ENCODE results near the gene NADSYN1.
"Not testable (repeated sequence)": the region's sequence is repeated elsewhere in the genome, so short reads cannot be mapped to it uniquely, and the experiment has no call there.

Gene NADSYN1

GRCh38 chr11:71491940-71492339, 38.9 kb downstream of the NADSYN1 start:
- no peak for DNase-seq

DNA sequence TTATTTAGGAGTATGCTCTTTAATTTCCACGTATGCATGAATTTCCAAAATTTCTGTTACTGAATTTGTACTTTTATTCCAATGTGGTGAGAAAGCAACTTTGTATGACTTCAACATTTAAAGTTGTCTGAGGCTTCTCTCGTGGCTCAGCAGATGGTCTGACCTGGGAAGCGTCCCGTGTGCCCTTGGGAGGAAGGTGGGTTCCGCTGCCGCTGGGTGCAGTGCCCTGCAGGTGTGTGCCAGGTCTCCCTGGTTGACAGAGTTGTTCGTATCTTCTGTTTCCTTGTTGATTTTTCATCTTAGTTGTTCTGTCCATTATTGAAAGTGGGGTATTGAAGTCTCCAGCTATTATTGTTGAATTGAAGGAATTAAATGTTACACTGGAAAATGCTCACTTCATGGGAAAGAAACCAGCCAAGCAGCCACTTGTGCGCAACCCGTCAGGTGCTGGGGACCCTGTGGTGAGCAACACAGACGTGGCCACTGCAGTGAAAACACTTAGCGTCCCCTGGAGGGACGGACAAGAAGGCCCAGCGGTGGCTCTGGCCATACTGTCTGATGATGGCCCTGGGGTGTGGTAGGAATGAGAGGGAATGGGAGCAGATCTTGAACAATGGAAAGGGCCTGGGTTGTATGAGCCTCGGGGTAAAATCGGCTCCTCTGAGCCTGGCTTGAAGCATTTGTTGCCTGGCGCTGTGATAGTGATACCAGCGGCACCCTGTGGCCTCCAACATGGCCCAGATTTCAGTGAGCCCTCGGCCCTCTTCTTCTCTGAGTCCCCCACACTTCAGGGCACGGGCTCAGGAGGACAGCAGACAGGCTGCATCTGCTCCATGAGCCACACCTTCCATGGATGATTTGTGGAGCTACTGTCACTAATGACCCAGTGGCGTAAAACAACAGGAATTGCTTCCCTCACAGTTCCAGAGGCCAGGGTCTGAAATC, 42.6 kb downstream of the NADSYN1 start:
- DNase-seq, result no peak

- DNase-seq, result no peak
Observed at GRCh38 chr11:71496421-71496820, 43.4 kb downstream of the NADSYN1 start.

GRCh38 chr11:71498091-71498490, 45.1 kb downstream of the NADSYN1 start:
- DNase-seq, result no peak

- no peak for DNase-seq
Observed at GRCh38 chr11:71499125-71499524, 46.1 kb downstream of the NADSYN1 start.

DNA sequence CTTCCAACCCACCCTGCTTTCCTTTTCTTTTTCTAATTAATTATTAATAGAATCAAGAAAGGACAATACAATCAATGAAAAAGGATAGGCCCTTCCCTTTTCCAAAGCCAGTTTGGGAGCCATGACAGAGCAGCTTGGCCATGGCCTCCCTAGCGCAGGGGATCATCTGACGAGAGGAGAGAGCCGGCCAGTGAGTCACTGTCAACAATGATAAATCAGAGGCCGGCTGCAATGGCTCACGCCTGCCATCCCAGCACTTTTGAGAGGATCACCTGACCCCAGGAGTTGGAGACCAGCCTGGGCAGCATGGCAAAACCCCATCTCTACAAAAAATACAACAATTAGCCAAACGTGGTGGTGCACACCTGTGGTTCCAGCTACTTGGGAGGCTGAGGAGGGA, 46.5 kb downstream of the NADSYN1 start:
- no peak for DNase-seq

DNA sequence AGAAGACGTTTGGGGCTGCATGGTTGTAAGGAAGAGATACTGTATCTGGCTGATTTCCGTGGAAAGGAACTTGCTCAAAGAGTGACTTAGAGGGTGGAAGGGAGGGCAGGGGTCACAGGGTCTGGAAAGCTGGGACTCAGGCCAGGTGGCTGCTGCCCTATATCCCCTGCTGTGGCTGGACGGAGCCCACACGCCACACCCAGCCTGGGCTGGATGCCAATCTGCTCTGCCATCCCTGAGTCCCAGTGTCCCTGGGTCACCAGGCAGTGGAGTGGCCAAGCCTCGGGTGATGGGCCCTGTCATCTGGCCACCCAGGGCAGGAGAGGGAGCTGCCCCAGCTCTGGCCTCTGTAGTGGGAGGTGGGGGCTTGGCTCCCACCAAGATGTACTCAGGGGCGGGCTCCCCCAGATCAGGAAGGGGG, 47.6 kb downstream of the NADSYN1 start:
- DNase-seq, result no peak

GRCh38 chr11:71501071-71501985, 48.3 kb downstream of the NADSYN1 start:
- DNase-seq, result no peak

DNA sequence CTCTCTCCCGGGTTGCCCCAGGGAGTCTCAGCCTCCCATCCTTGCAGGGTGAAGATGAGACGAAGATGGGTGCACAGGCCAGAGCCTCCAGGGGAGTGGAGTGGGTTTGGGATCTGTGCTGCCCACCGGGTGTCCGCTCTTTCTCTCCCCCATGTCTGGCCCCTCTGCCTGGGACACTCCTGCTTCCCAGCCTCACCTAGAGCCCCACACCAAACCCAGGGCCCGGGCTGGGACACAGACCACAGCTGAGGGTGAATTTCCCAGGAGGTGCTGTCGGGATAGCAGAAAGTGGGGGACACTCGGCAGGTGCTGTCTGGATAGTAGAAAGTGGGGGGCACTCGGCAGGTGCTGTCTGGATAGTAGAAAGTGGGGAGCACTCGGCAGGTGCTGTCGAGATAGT, 49.0 kb downstream of the NADSYN1 start:
- DNase-seq, result no peak

DNA sequence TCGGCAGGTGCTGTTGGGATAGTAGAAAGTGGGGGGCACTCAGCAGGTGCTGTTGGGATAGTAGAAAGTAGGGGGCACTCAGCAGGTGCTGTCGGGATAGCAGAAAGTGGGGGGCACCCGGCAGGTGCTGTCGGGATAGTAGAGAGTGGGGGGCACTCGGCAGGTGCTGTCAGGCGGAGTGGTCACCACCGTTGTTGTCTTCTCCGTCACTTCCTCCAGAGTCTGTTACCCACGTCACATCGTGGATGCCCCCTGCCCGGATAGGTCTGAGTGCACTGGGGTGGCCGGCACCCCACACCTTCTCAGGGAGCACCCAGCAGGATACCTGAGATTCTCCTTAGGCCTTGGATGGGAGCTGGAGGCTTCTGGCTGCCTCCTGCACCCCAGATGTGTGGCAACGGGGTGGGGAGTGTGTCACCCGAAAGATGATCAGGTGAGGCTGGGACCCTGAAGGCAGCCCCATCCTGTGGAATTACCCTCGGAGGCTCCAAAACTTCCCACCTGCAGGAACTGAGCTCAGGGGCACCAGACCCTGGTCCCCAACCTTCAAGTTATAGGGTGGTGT, 50.0 kb downstream of the NADSYN1 start:
- no peak for DNase-seq

- no peak for DNase-seq
Observed at GRCh38 chr11:71504531-71504930, 51.5 kb downstream of the NADSYN1 start.

- DNase-seq, result peak; percentile 18
Observed at GRCh38 chr11:71505001-71505400, 52.0 kb downstream of the NADSYN1 start.

GRCh38 chr11:71505781-71506180, 52.8 kb downstream of the NADSYN1 start:
- DNase-seq, result no peak

DNA sequence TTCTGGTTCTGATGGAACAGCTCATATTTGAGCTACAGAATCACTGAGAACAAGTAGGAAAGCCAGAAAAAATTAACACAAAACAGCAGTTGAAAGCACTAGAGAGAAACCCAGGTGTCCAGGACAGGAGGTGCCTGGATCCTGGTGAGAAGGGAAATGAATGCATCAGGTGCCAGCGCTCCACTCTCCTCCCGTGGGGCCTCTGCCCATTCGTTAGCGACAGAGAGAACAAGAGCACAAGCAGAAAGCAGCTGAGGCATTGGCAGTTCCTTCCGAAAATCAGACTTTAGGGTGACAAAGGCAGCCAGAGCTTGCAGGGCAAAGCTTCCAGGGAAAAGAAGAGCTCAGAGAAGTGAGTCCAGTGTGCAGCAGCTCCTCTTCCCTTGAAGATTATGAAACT, 54.1 kb downstream of the NADSYN1 start:
- no peak for DNase-seq

DNA sequence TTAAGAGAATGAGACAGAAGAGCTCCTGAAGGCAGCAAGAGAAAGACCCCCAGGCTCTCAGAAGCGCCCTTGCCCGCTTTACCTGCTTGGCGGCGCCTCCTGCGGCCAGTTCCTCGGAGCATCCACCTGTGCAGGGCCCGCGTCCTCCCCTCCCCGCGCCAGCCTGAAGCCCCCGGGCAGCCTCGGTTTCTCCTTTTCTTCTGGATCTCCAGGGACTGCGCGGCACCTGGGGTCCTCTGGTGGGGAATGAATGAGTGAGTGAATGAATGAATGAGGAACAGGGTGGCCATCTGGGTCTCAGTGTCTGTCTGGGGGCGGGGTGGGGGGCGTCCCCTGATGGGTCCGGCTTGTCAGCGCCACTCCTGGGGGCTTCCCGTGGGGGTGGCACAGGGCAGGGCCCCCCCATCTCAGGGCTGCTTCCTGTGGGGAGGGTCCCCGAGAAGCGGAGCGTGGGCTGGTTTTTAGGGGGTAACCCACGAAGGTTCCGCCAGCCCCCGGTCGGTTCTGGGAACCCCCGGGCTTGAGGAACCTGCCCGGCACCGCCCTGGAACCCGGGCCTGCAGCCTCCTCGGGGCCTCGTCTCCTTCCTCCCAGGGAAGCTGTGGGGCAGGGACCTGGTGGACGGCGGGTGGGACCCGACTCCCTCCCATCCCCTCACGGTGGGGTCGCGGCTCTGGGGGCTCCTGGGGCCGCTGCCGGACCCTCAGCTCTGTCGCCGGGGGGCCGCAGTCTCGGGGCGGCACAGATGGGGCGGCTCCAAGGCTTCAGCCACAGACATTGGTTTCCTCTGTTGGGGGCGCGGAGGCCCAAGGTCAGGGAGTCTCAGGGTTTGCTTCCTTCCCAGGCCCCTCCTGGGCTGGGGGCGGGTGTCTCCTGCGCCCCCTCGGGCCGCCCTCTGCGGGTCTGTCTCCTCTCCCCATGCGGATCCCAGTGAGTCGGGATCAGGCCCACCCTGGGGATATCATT, 65.8 kb downstream of the NADSYN1 start:
- no peak for DNase-seq

GRCh38 chr11:71519546-71519945, 66.5 kb downstream of the NADSYN1 start:
- no peak for DNase-seq

DNA sequence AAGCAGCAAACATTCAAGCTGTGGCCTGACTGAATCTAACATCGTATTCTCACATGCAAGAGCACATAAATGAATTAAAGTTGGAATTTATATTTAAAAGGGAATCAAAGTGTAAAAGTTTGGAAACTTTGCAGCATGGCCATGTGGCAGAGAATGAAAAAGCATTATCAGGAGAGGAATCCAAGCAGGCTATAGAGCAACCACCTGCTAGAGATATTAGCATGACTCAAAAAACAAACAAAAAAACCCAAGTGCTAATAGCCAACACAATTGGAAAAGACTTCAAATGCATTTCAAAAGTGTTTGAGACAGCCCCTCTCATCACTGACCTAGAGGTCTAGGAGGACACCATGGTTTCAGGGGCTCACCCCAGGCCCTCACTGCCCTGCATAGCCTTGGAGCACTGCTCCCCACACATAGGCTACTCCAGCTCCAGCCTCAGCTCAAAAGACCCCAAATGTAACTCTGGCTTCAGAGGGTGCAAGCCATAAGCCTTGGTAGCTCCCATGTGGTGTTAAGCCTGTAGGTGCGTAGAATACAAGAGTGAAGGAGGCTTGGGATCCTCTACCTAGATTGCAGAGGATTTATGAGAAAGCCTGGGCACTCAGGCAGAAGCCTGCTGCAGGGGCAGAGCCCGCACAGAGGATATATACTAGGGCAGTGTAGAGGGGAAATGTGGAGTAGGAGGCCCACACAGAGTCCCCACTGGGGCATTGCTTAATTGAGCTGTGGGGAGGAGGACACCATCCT, 72.4 kb downstream of the NADSYN1 start:
- no peak for DNase-seq

DNA sequence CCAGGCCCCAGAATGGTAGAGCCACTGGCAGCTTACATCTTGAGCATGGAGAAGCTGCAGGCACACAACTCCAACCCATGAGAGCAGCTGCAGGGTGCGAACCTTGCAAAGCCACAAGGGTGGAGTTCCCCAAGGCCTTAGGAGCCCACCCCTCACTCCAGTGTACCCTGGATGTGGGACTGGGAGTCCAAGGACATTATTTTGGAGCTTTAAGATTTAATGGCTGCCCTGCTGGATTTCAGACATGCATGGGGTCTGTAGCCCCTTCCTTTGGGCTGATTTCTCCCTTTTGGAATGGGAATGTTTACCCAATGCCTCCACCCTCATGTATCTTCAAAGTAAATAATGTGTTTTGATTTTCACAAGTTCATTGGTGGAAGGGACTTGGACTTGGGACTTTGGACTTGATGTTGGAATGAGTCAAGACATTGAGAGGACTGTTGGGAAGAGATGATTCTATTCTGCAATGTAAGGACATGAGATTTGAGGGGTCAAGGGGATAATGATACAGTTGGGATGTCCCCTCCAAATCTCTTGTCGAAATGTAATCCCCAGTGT, 73.0 kb downstream of the NADSYN1 start:
- no peak for DNase-seq

DNA sequence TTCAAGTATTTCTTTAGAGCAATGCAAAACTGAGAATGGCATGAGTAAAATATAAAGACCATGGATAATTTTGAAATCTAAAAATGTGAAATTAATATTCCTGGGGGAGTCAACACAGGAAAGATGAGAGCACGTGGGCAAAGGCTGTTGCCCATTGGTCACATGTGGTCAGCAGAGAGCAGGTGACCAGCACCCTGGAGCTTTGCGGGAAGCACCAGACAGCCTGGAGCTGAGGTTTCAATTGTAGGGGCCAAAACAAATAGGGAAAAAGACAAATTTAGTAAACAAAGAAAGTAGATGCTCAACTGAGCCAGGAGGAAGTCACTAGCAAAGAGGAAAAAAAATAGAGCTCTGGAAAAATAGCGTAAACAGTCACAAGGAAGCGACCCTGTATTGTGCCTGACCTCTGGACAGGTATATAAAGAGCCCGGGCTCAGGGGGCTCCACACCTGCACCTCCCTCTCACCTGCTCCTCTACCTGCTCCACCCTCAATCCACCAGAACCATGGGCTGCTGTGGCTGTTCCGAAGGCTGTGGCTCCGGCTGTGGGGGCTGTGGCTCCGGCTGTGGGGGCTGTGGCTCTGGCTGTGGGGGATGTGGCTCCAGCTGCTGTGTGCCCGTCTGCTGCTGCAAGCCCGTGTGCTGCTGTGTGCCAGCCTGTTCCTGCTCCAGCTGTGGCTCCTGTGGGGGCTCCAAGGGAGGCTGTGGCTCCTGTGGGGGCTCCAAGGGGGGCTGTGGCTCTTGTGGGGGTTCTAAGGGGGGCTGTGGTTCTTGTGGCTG, 74.0 kb downstream of the NADSYN1 start, which contains the start of gene KRTAP5-7:
TSS of gene KRTAP5-7 (plus strand) at position 472 of the 780 bp plus-strand sequence. CDS start at position 506, 34 bp downstream.
- DNase-seq, result not testable (repeated sequence)

All from NCI-H1092 (cell line).